ENCODE results near the gene PVR.

PVR gene

DNA sequence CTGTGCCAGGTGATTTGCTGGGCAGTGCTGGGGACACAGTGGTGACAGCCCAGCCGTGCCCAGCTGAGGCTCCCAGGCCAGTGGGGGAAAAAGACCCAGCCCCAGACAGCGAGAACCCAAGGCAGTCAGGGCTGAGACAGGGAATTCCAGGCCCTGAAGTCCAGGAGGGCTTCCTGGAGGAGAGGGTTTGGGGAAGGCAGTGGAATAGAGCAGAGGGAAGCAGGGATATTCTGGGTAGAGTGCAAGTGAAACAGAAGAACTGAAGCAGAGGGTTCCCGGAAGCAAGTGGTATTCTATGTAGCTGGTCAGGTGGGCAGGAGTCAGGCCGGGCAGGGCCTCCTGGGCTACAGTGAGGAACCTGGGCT, 53.9 kb downstream of the PVR start:
- Histone ChIP-seq H2AFZ (ENCODE audit: low read length) (no peak overlapping the region), H3K9me2 (replicated peaks; ENCODE audit: low read depth, low read length) (no peaks in the 10 kb centered on the region), H3K9me3 (ENCODE audit: insufficient read depth, low read depth, low read length) (no peaks in the 10 kb centered on the region), H3K4me3 (ENCODE audit: low read length, poor library complexity, severe bottlenecking) (no peak overlapping the region), H3F3A (ENCODE audit: low read depth) (no peaks in the 10 kb centered on the region), H3K4me2 (ENCODE audit: low read depth, low read length, poor library complexity, severe bottlenecking) (no peak overlapping the region), H3K79me2 (ENCODE audit: insufficient read depth, low read length) (no peaks in the 10 kb centered on the region), H4K20me1 (ENCODE audit: insufficient read depth, low read length, poor library complexity, severe bottlenecking) (no peaks in the 10 kb centered on the region), H3K4me1 (ENCODE audit: insufficient read depth, low read length, poor library complexity, severe bottlenecking) (no peaks in the 10 kb centered on the region), H3K9ac (ENCODE audit: low read depth, low read length, poor library complexity, severe bottlenecking) (no peak overlapping the region), H3K36me3 (ENCODE audit: insufficient read depth, low read length) (no peaks in the 10 kb centered on the region), H3K27me3 (ENCODE audit: insufficient read depth, low read length, poor library complexity, severe bottlenecking) (no peaks in the 10 kb centered on the region)
- TF ChIP-seq CTCF (conservative IDR thresholded peaks at IDR 0.05; ENCODE audit: low read length) = no peak
- TF ChIP-seq EZH2phosphoT487 (IDR thresholded peaks at IDR 0.05; ENCODE audit: borderline replicate concordance) = no peak

- Histone ChIP-seq H3K36me3 (ENCODE audit: insufficient read depth, low read length) (no peaks in the 10 kb centered on the region), H3K9me3 (ENCODE audit: insufficient read depth, low read depth, low read length) (no peaks in the 10 kb centered on the region), H4K20me1 (ENCODE audit: insufficient read depth, low read length, poor library complexity, severe bottlenecking) (no peaks in the 10 kb centered on the region), H3K4me3 (ENCODE audit: low read length, poor library complexity, severe bottlenecking) (no peak within 1 kb of the TSS), H3K79me2 (ENCODE audit: insufficient read depth, low read length) (no peaks in the 10 kb centered on the region), H3K9ac (ENCODE audit: low read depth, low read length, poor library complexity, severe bottlenecking) (no peak within 1 kb of the TSS), H3K4me2 (ENCODE audit: low read depth, low read length, poor library complexity, severe bottlenecking) (no peak within 1 kb of the TSS), H3F3A (ENCODE audit: low read depth) (no peaks in the 10 kb centered on the region), H3K27me3 (ENCODE audit: insufficient read depth, low read length, poor library complexity, severe bottlenecking) (no peaks in the 10 kb centered on the region), H3K9me2 (replicated peaks; ENCODE audit: low read depth, low read length) (no peaks in the 10 kb centered on the region), H3K4me1 (ENCODE audit: insufficient read depth, low read length, poor library complexity, severe bottlenecking) (no peaks in the 10 kb centered on the region), H2AFZ (ENCODE audit: low read length) (no peak within 1 kb of the TSS)
- TF ChIP-seq CTCF (conservative IDR thresholded peaks at IDR 0.05; ENCODE audit: low read length) (no peak), EZH2phosphoT487 (IDR thresholded peaks at IDR 0.05; ENCODE audit: borderline replicate concordance) (no peak)
Measured at GRCh38 chr19:44698492-44699201, 54.9 kb downstream of the PVR start, which contains the start of gene CEACAM16. CEACAM16 (plus strand) TSS chr19:44699151; CDS start chr19:44701457, 2,306 bp downstream.

DNA sequence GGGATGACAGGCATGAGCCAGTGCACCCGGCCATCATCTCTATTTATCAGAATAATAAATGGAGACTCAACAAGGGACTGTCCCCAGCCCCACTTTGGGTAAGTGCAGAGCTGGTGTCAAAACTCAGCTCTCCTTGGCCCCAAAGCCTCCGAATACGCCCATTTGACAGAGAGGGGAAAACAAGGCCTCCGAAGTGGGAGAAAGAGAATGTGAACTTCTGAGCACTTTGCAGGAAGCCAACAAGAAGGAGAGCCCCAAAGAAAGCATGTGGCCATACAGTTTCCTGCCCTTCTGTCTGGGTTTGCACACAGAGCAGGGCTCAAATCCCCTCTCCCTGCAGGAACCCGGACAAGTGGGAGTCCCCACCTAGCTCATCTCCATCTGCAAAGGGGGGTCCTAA, 56.8 kb downstream of the PVR start:
- Histone ChIP-seq H3K9ac (ENCODE audit: low read depth, low read length, poor library complexity, severe bottlenecking) (no peak overlapping the region), H3K9me2 (replicated peaks; ENCODE audit: low read depth, low read length) (no peaks in the 10 kb centered on the region), H3K79me2 (ENCODE audit: insufficient read depth, low read length) (no peaks in the 10 kb centered on the region), H3K27me3 (ENCODE audit: insufficient read depth, low read length, poor library complexity, severe bottlenecking) (no peaks in the 10 kb centered on the region), H4K20me1 (ENCODE audit: insufficient read depth, low read length, poor library complexity, severe bottlenecking) (no peaks in the 10 kb centered on the region), H3K36me3 (ENCODE audit: insufficient read depth, low read length) (no peaks in the 10 kb centered on the region), H2AFZ (ENCODE audit: low read length) (no peak overlapping the region), H3K4me3 (ENCODE audit: low read length, poor library complexity, severe bottlenecking) (no peak overlapping the region), H3K9me3 (ENCODE audit: insufficient read depth, low read depth, low read length) (no peaks in the 10 kb centered on the region), H3F3A (ENCODE audit: low read depth) (no peaks in the 10 kb centered on the region), H3K4me2 (ENCODE audit: low read depth, low read length, poor library complexity, severe bottlenecking) (no peak overlapping the region), H3K4me1 (ENCODE audit: insufficient read depth, low read length, poor library complexity, severe bottlenecking) (no peaks in the 10 kb centered on the region)
- TF ChIP-seq CTCF (conservative IDR thresholded peaks at IDR 0.05; ENCODE audit: low read length) = no peak

Measured in Loucy (cell line).